ENCODE data around the gene RANBP2. TPM values are rescaled to one million over a fixed set of nuclear protein-coding genes. Genes with fewer than 3 reads are reported as not detected.
A peak's percentile ranks its signal among the peaks of the same experiment; 100 is the strongest.
"Not testable (repeated sequence)": the region's sequence is repeated elsewhere in the genome, so short reads cannot be mapped to it uniquely, and the experiment has no call there.

RANBP2 gene
- polyA plus RNA-seq (36.3 and 38.8 TPM in 2 replicates), polyA minus RNA-seq (151 and 178 TPM in 2 replicates)

DNA sequence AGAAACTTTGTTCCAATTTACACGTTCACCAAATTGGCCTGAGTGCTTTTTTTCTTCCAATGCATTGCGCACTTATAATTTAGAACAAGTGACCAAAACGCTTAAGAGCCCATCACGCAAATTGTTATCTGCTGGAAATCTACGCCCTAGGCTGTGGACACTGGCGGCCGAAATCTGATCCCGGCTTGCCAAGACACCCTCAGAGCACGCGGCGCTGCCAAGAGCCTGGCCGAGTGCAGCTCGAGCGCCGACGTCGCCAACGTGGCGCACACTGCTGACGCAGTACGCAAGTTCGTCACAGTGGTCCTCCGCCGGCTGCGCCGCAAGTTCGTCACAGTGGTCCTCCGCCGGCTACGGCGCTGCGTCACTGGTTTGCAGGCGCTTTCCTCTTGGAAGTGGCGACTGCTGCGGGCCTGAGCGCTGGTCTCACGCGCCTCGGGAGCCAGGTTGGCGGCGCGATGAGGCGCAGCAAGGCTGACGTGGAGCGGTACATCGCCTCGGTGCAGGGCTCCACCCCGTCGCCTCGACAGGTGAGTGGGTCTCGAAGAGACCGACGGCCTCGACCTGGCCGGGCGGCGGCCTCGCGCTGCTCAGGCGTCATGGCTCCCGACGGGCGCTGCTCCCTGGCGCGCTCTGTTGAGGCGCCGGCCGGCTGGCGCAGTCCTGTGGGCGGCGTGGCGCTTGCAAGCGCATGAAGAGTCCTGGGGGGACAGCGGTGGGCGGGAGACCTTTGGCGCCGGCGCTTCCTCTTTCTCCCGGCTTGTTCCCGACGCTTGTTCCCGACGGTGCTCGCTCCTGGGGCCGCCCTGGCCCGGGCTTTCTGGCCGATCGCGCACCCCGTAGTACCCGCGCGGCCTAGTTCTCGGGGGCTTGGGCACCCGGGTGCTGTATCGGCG lies at the start of gene RANBP2:
Gene RANBP2 (plus strand): TSS at position 334 of the 896 bp plus-strand sequence. CDS start 125 bp downstream, at position 459.
- Histone ChIP-seq H2AFZ (ENCODE audit: low read depth, low read length) (peak within 1 kb of the TSS; percentile 99), H3K27me3 (ENCODE audit: insufficient read depth, low read depth, low read length) (no peaks in the 10 kb centered on the region), H4K20me1 (ENCODE audit: insufficient read depth) (no peaks in the 10 kb centered on the region), H3K9me2 (ENCODE audit: insufficient read depth, low read length) (no peaks in the 10 kb centered on the region), H3K79me2 (replicated peaks; ENCODE audit: insufficient read depth, low read length) (peaks cover 7% of the 10 kb centered on the region), H3K9me3 (ENCODE audit: low read length) (no peaks in the 10 kb centered on the region), H3K27ac (ENCODE audit: low read length) (peak within 1 kb of the TSS; percentile 89), H3K4me2 (ENCODE audit: low read length) (peak within 1 kb of the TSS; percentile 85), H3K4me3 (ENCODE audit: low read length) (peak within 1 kb of the TSS; percentile 74), H3K9ac (ENCODE audit: low read length) (peak within 1 kb of the TSS; percentile 92), H3F3A (ENCODE audit: insufficient read depth, low read length, poor library complexity, severe bottlenecking) (no peaks in the 10 kb centered on the region), H3K36me3 (ENCODE audit: insufficient read depth, low read length) (no peaks in the 10 kb centered on the region)
- peak; percentile 85 for TF ChIP-seq EP300 (conservative IDR thresholded peaks at IDR 0.05; ENCODE audit: poor library complexity, severe bottlenecking)
- peak; percentile 88 for TF ChIP-seq TAF1 (IDR thresholded peaks at IDR 0.05; ENCODE audit: low read depth)
- TF ChIP-seq POLR2AphosphoS5 (IDR thresholded peaks at IDR 0.05): peak; percentile 100
- peak; percentile 86 for TF ChIP-seq REST (IDR thresholded peaks at IDR 0.05; ENCODE audit: borderline replicate concordance)
- peak; percentile 97 for TF ChIP-seq MXI1 (conservative IDR thresholded peaks at IDR 0.05; ENCODE audit: poor library complexity, severe bottlenecking)
- TF ChIP-seq, protein P1, sequence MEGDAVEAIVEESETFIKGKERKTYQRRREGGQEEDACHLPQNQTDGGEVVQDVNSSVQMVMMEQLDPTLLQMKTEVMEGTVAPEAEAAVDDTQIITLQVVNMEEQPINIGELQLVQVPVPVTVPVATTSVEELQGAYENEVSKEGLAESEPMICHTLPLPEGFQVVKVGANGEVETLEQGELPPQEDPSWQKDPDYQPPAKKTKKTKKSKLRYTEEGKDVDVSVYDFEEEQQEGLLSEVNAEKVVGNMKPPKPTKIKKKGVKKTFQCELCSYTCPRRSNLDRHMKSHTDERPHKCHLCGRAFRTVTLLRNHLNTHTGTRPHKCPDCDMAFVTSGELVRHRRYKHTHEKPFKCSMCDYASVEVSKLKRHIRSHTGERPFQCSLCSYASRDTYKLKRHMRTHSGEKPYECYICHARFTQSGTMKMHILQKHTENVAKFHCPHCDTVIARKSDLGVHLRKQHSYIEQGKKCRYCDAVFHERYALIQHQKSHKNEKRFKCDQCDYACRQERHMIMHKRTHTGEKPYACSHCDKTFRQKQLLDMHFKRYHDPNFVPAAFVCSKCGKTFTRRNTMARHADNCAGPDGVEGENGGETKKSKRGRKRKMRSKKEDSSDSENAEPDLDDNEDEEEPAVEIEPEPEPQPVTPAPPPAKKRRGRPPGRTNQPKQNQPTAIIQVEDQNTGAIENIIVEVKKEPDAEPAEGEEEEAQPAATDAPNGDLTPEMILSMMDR (IDR thresholded peaks at IDR 0.05; ENCODE audit: poor library complexity, severe bottlenecking): peak; percentile 25
- TF ChIP-seq SMC3 (conservative IDR thresholded peaks at IDR 0.05; ENCODE audit: poor library complexity): peak; percentile 47
- TF ChIP-seq EZH2 (IDR thresholded peaks at IDR 0.05; ENCODE audit: borderline replicate concordance, insufficient read depth, low read length, poor library complexity, severe bottlenecking): no peak
- TF ChIP-seq RAD21 (conservative IDR thresholded peaks at IDR 0.05): peak; percentile 34

DNA sequence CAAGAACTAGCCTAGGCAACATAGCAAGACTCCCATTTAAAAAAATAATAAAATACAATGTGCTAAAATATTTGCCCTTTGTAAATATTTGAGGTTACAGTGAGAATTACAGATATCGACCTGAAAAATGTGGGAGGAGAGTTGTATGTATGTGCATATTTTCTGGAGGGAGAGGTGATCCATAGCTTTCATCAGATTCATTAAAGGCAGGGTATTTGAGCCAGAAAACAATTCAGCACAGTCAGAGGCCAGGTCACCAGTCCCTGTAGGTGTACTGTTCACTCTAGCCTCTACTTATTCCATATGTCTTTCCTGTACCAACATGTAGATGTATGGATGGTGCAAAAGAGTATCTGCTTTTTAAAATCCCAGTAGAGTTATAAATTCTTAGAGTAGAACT lies 49.0 kb upstream of the RANBP2 start:
- H3K27ac ChIP-seq (ENCODE audit: low read length); H3K36me3 ChIP-seq (ENCODE audit: insufficient read depth, low read length); H3K79me2 ChIP-seq (replicated peaks; ENCODE audit: insufficient read depth, low read length); H4K20me1 ChIP-seq (ENCODE audit: insufficient read depth); H3K4me2 ChIP-seq (ENCODE audit: low read length); H3K9ac ChIP-seq (ENCODE audit: low read length); H3K27me3 ChIP-seq (ENCODE audit: insufficient read depth, low read depth, low read length); H3K9me2 ChIP-seq (ENCODE audit: insufficient read depth, low read length); H3K9me3 ChIP-seq (ENCODE audit: low read length); H3K4me3 ChIP-seq (ENCODE audit: low read length); H2AFZ ChIP-seq (ENCODE audit: low read depth, low read length); H3F3A ChIP-seq (ENCODE audit: insufficient read depth, low read length, poor library complexity, severe bottlenecking): not testable (repeated sequence)

GRCh38 chr2:108672200-108672805 lies 47.0 kb upstream of the RANBP2 start:
- H3K79me2 ChIP-seq (replicated peaks; ENCODE audit: insufficient read depth, low read length); H3K27me3 ChIP-seq (ENCODE audit: insufficient read depth, low read depth, low read length); H3K4me3 ChIP-seq (ENCODE audit: low read length); H3F3A ChIP-seq (ENCODE audit: insufficient read depth, low read length, poor library complexity, severe bottlenecking); H3K4me2 ChIP-seq (ENCODE audit: low read length); H3K9me2 ChIP-seq (ENCODE audit: insufficient read depth, low read length); H3K9ac ChIP-seq (ENCODE audit: low read length); H4K20me1 ChIP-seq (ENCODE audit: insufficient read depth); H3K36me3 ChIP-seq (ENCODE audit: insufficient read depth, low read length); H3K9me3 ChIP-seq (ENCODE audit: low read length); H3K27ac ChIP-seq (ENCODE audit: low read length); H2AFZ ChIP-seq (ENCODE audit: low read depth, low read length): not testable (repeated sequence)

DNA sequence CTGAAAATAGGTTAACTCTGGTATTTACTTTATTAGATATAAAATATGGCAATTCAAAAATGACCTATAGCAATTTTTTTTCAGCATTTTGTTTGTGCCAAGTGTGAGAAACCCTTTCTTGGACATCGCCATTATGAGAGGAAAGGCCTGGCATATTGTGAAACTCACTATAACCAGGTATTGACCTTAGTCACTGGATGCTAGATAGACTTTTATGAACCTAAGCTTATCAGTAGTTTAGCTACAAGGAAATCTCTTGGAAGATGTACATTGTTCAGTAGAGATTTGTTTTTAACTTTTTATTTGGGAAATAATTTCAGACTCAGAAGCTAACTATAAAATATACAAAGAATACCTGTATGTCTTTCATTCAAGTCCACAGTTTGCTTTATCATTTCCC lies 42.8 kb upstream of the RANBP2 start:
- not testable (repeated sequence) for H3K9me2 ChIP-seq (ENCODE audit: insufficient read depth, low read length); H3K9me3 ChIP-seq (ENCODE audit: low read length); H3K4me2 ChIP-seq (ENCODE audit: low read length); H3K4me3 ChIP-seq (ENCODE audit: low read length); H3K79me2 ChIP-seq (replicated peaks; ENCODE audit: insufficient read depth, low read length); H3K27me3 ChIP-seq (ENCODE audit: insufficient read depth, low read depth, low read length); H3K9ac ChIP-seq (ENCODE audit: low read length); H3K36me3 ChIP-seq (ENCODE audit: insufficient read depth, low read length); H4K20me1 ChIP-seq (ENCODE audit: insufficient read depth); H3F3A ChIP-seq (ENCODE audit: insufficient read depth, low read length, poor library complexity, severe bottlenecking); H2AFZ ChIP-seq (ENCODE audit: low read depth, low read length); H3K27ac ChIP-seq (ENCODE audit: low read length)
